Loucy (cell line): ENCODE results near the gene ERI2.

Experiments used
- EZH2phosphoT487 ChIP-seq: fragments of 200-600 bp; IDR thresholded peaks from 2 replicates; pipeline ENCODE4 v1.6.1; 2018; ENCODE audit warnings: antibody characterized with exemption, mild to moderate bottlenecking, moderate library complexity, borderline replicate concordance
- TF ChIP-seq, protein P1 (sequence below): fragments of 200-600 bp; sonication (generic); conservative IDR thresholded peaks from 2 replicates; pipeline ENCODE4 v1.5.1; 2014; ENCODE audit warnings: mild to moderate bottlenecking, antibody characterized with exemption, low read length

DNA sequence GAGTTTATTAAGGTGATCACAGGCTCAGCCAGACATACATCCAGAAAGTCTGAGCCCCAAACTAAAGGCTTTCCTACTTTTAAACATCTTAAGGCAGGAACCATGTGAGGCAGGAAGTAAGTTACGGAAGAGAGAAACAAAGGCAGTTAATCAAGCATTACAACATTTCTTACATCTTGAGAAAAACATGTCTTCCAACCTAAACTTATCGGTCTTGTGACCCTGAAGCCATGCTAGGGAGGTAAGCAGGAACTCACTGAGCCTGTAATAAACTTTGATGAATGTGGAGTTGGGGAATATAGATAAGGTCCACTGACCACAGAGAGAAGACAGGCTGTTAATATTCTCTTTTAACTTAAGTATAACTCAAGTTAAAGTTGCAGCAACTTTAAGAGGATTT, 45.9 kb downstream of the ERI2 start:
- TF ChIP-seq, protein P1, sequence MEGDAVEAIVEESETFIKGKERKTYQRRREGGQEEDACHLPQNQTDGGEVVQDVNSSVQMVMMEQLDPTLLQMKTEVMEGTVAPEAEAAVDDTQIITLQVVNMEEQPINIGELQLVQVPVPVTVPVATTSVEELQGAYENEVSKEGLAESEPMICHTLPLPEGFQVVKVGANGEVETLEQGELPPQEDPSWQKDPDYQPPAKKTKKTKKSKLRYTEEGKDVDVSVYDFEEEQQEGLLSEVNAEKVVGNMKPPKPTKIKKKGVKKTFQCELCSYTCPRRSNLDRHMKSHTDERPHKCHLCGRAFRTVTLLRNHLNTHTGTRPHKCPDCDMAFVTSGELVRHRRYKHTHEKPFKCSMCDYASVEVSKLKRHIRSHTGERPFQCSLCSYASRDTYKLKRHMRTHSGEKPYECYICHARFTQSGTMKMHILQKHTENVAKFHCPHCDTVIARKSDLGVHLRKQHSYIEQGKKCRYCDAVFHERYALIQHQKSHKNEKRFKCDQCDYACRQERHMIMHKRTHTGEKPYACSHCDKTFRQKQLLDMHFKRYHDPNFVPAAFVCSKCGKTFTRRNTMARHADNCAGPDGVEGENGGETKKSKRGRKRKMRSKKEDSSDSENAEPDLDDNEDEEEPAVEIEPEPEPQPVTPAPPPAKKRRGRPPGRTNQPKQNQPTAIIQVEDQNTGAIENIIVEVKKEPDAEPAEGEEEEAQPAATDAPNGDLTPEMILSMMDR = no peak
- no peak for TF ChIP-seq EZH2phosphoT487
